HepG2 (cell line): ENCODE data around the gene ZNF264. TPM values are rescaled to one million over a fixed set of nuclear protein-coding genes. Genes with fewer than 3 reads are reported as not detected.

ENCODE experiments used
- ARNT ChIP-seq: fragments of 450-650 bp; IDR thresholded peaks from 2 replicates; pipeline ENCODE4 v1.6.1; 2017
- ATAD3A ChIP-seq: sonication (generic); formaldehyde crosslinking; IDR thresholded peaks from 2 replicates; pipeline ENCODE4 v1.4.0; 2020; ENCODE audit warnings: missing genetic modification reagents
- ATF7-NPFF ChIP-seq: sonication (generic); formaldehyde crosslinking; IDR thresholded peaks from 2 replicates; pipeline ENCODE4 v1.8.1; 2023; ENCODE audit warnings: mild to moderate bottlenecking, low read depth, missing genetic modification reagents, moderate library complexity
- DDIT3 ChIP-seq: sonication (generic); formaldehyde crosslinking; IDR thresholded peaks from 2 replicates; pipeline ENCODE4 v1.4.0; 2020; ENCODE audit warnings: mild to moderate bottlenecking, missing genetic modification reagents
- DR1 ChIP-seq: sonication (generic); formaldehyde crosslinking; IDR thresholded peaks from 2 replicates; pipeline ENCODE4 v1.8.0; 2021; ENCODE audit warnings: mild to moderate bottlenecking, missing genetic modification reagents, inconsistent platforms
- FOSL1 ChIP-seq: sonication (generic); formaldehyde crosslinking; IDR thresholded peaks from 2 replicates; pipeline ENCODE4 v1.9.0; 2021; ENCODE audit warnings: missing genetic modification reagents, borderline replicate concordance
- JUNB ChIP-seq: sonication (generic); formaldehyde crosslinking; IDR thresholded peaks from 2 replicates; pipeline ENCODE4 v1.8.0; 2022; ENCODE audit warnings: missing genetic modification reagents, mild to moderate bottlenecking, borderline replicate concordance
- MAX ChIP-seq: IDR thresholded peaks from 2 replicates; pipeline ENCODE4 v1.6.1; 2012; ENCODE audit warnings: inconsistent platforms
- MXD1 ChIP-seq: sonication (generic); formaldehyde crosslinking; IDR thresholded peaks from 2 replicates; pipeline ENCODE4 v1.4.0; 2020; ENCODE audit warnings: mild to moderate bottlenecking, missing genetic modification reagents
- NAIF1 ChIP-seq: sonication (generic); formaldehyde crosslinking; IDR thresholded peaks from 2 replicates; pipeline ENCODE4 v1.5.0; 2020; ENCODE audit warnings: mild to moderate bottlenecking, missing genetic modification reagents, borderline replicate concordance
- NFE2 ChIP-seq: sonication (generic); formaldehyde crosslinking; IDR thresholded peaks from 2 replicates; pipeline ENCODE4 v1.4.0; 2020; ENCODE audit warnings: missing genetic modification reagents
- PAF1 ChIP-seq: IDR thresholded peaks from 2 replicates; pipeline ENCODE4 v1.6.1; 2016; ENCODE audit warnings: missing genetic modification reagents, missing compliant biosample characterization
- PREB ChIP-seq: sonication (generic); formaldehyde crosslinking; IDR thresholded peaks from 2 replicates; pipeline ENCODE4 v1.4.0; 2020; ENCODE audit warnings: missing genetic modification reagents
- RFXAP ChIP-seq: sonication (generic); formaldehyde crosslinking; IDR thresholded peaks from 2 replicates; pipeline ENCODE4 v1.4.0; 2020; ENCODE audit warnings: missing genetic modification reagents, borderline replicate concordance
- SOX13 ChIP-seq, 3 experiments: fragments of 450-650 bp in 1 of 3; sonication (generic) in 1 of 3; formaldehyde crosslinking in 1 of 3; IDR thresholded peaks in 2 of 3; conservative IDR thresholded peaks in 1 of 3; 2 replicates each; pipeline versions ENCODE4 v1.5.0 to v1.6.1; 2016 to 2020; ENCODE audit warnings: antibody characterized with exemption in 1 of 3, mild to moderate bottlenecking in 1 of 3, missing compliant biosample characterization in 1 of 3, missing genetic modification reagents in 1 of 3, moderate library complexity in 1 of 3
- TEAD2 ChIP-seq: sonication (generic); formaldehyde crosslinking; IDR thresholded peaks from 2 replicates; pipeline ENCODE4 v1.9.0; 2021; ENCODE audit warnings: missing genetic modification reagents
- TEAD3 ChIP-seq: optimal IDR thresholded peaks from 2 replicates; pipeline ENCODE3; 2016; ENCODE audit warnings: borderline replicate concordance
- THAP7 ChIP-seq: sonication (generic); formaldehyde crosslinking; IDR thresholded peaks from 2 replicates; pipeline ENCODE4 v1.8.1; 2023; ENCODE audit warnings: mild to moderate bottlenecking, missing genetic modification reagents
- XBP1 ChIP-seq: sonication (generic); formaldehyde crosslinking; IDR thresholded peaks from 2 replicates; pipeline ENCODE4 v1.5.0; 2020; ENCODE audit warnings: missing genetic modification reagents
- ZBTB8A ChIP-seq: sonication (generic); formaldehyde crosslinking; IDR thresholded peaks from 2 replicates; pipeline ENCODE4 v1.4.0; 2020; ENCODE audit warnings: mild to moderate bottlenecking, low read depth, missing genetic modification reagents, borderline replicate concordance
- ZFP37 ChIP-seq: sonication (generic); formaldehyde crosslinking; IDR thresholded peaks from 2 replicates; pipeline ENCODE4 v1.4.0; 2020; ENCODE audit warnings: missing genetic modification reagents, borderline replicate concordance
- ZFP62 ChIP-seq: sonication (generic); formaldehyde crosslinking; IDR thresholded peaks from 2 replicates; pipeline ENCODE4 v1.4.0; 2020; ENCODE audit warnings: missing genetic modification reagents
- ZNF121 ChIP-seq: sonication (generic); formaldehyde crosslinking; IDR thresholded peaks from 2 replicates; pipeline ENCODE4 v1.5.0; 2020; ENCODE audit warnings: mild to moderate bottlenecking, missing genetic modification reagents
- ZNF263 ChIP-seq: sonication (generic); formaldehyde crosslinking; IDR thresholded peaks from 2 replicates; pipeline ENCODE4 v1.4.0; 2020; ENCODE audit warnings: missing genetic modification reagents
- ZNF468 ChIP-seq: sonication (generic); formaldehyde crosslinking; IDR thresholded peaks from 2 replicates; pipeline ENCODE4 v1.8.0; 2022; ENCODE audit warnings: mild to moderate bottlenecking, moderate library complexity, missing genetic modification reagents
- ZNF546 ChIP-seq: sonication (generic); formaldehyde crosslinking; conservative IDR thresholded peaks from 2 replicates; pipeline ENCODE4 v1.8.1; 2023; ENCODE audit warnings: mild to moderate bottlenecking, missing genetic modification reagents
- ZNF564 ChIP-seq: sonication (generic); formaldehyde crosslinking; IDR thresholded peaks from 2 replicates; pipeline ENCODE4 v1.8.1; 2023; ENCODE audit warnings: mild to moderate bottlenecking, missing genetic modification reagents
- polyA plus RNA-seq, 8 experiments: library from polyadenylated mRNA; depleted of rRNA in 3 of 8; stranded (reverse) in 7 of 8; unstranded in 1 of 8; fragments of >200 nt; fragmentation: Illumina TruSeq in 4 of 8; extraction: Trizol in 4 of 8; gene quantifications; 2 replicates each; pipeline versions ENCODE4 v1.2.1 to v1.2.3, GENCODE V29; 2011 to 2016; ENCODE audit warnings: low read depth in 4 of 8, missing spikeins in 1 of 8, mixed read lengths in 1 of 8; ENCODE audit not compliant: insufficient read depth in 1 of 8
- total RNA-seq, 5 experiments: library from RNA; depleted of rRNA; stranded (reverse); fragments of >200 nt; fragmentation: Illumina TruSeq; extraction: Trizol; gene quantifications; 2 replicates each; pipeline ENCODE4 v1.2.3, GENCODE V29; 2016; ENCODE audit warnings: low read depth in 1 of 5

The ZNF264 gene
- total and polyA plus RNA-seq, 2 of the 13 experiments (the other 11 are each of a cell fraction or from before 2014, with no cell fraction given), result 3.5 to 17.6 TPM

- TF ChIP-seq ZFP37 (CRISPR knock-in tag) (0 out of 2 replicates have a peak, but pooled peaks have one; percentile 22), SOX13 (IDR thresholded peaks at IDR 0.05) (no peak), SOX13 (CRISPR knock-in tag; conservative IDR thresholded peaks at IDR 0.05 in 1 of 2, IDR thresholded peaks at IDR 0.05 in 1 of 2) (no peak; a peak in 1 of 4 replicates), XBP1 (no peak), NFE2 (CRISPR knock-in tag) (no peak), TEAD3 (CRISPR knock-in tag) (no peak), JUNB (no peak), DDIT3 (CRISPR knock-in tag) (no peak), ZNF263 (CRISPR knock-in tag) (0 out of 2 replicates have a peak, but pooled peaks have one; percentile 39), ZNF468 (CRISPR knock-in tag) (no peak), ZFP62 (no peak), ARNT (no peak), MXD1 (no peak), TEAD2 (CRISPR knock-in tag) (no peak), DR1 (peak; percentile 23; the same call in 1 of the 2 replicates), RFXAP (no peak), PAF1 (no peak), ZNF564 (peak; percentile 52; the same call in 1 of the 2 replicates), ZNF546 (CRISPR knock-in tag) (no peak), PREB (CRISPR knock-in tag) (no peak), FOSL1 (no peak), ATF7-NPFF (CRISPR knock-in tag) (no peak), ZBTB8A (no peak), MAX (peak; percentile 27), ZNF121 (CRISPR knock-in tag) (no peak), ATAD3A (no peak), NAIF1 (CRISPR knock-in tag) (0 out of 2 replicates have a peak, but pooled peaks have one; percentile 29), THAP7 (no peak)
These were observed at the start of gene ZNF264 (continued) for GRCh38 chr19:57191141-57192076.
